GM12878 (cell line): Measurements from ENCODE around the gene AVP. TPM values are rescaled to one million over a fixed set of nuclear protein-coding genes. Genes with fewer than 3 reads are reported as not detected.

Experiments
- ATAC-seq: fragments of 200-7000 bp; cut with Tn5 transposase; 3 replicates; pipeline ENCODE4 v1.9.1; 2020; ENCODE audit warnings: mild to moderate bottlenecking, moderate library complexity
- BruUV-seq: library from RNA; stranded (reverse); fragments of 400-500 nt; replicated peaks from 2 replicates; lab custom pipeline; 2021; lab: Mats Ljungman, UMichigan
- CTCF ChIA-PET: fragments of 300-600 bp; sonication (Branson Sonifier 250); formaldehyde crosslinking; extraction: SDS; loops from one replicate; lab custom pipeline; 2021; ENCODE audit warnings: inconsistent platforms; lab: Yijun Ruan, JAX
- POLR2A ChIA-PET: fragments of 350-600 bp; formaldehyde crosslinking; extraction: SDS; loops from one replicate; lab custom pipeline; 2021; ENCODE audit warnings: inconsistent platforms; lab: Charles Lee
- RAD21 ChIA-PET: fragments of 300-600 bp; sonication (Branson Sonifier 250); formaldehyde crosslinking; loops from one replicate; lab custom pipeline; 2023; ENCODE audit warnings: antibody characterized with exemption; ENCODE audit not compliant: unreplicated experiment; lab: Charles Lee
- SMC1A ChIA-PET: fragments of 300-600 bp; sonication (Branson Sonifier 250); formaldehyde crosslinking; loops from one replicate; lab custom pipeline; 2023; ENCODE audit not compliant: unreplicated experiment, uncharacterized antibody; lab: Charles Lee
- DNase-seq: peaks from one replicate; pipeline ENCODE4 v3.0.0-alpha.2; 2011; ENCODE audit warnings: low read depth, low spot score
- FAIRE-seq: peaks from 3 replicates; lab custom pipeline; 2011; peaks lifted over from hg19 to GRCh38; lab: Jason Lieb, UNC
- H2AFZ ChIP-seq: 2 replicates; pipeline ENCODE4 v1.6.0; 2011; ENCODE audit warnings: low read depth, low read length, control low read depth; ENCODE audit not compliant: control insufficient read depth
- H3K27ac ChIP-seq: 2 replicates; pipeline ENCODE4 v1.5.1; 2011; ENCODE audit warnings: control low read depth; ENCODE audit not compliant: control insufficient read depth, insufficient read depth
- H3K27me3 ChIP-seq, 2 experiments: replicated peaks in 1 of 2; 2 replicates each; pipeline versions ENCODE4 v1.6.0 to v1.6.1; 2011; ENCODE audit warnings: low read length in 1 of 2; ENCODE audit not compliant: control insufficient read depth in 2 of 2, insufficient read depth in 2 of 2
- H3K36me3 ChIP-seq, 2 experiments: 2 replicates each; pipeline ENCODE4 v1.5.1; 2011; ENCODE audit warnings: low read length in 1 of 2; ENCODE audit not compliant: control insufficient read depth in 2 of 2, insufficient read depth in 2 of 2
- H3K4me1 ChIP-seq: 2 replicates; pipeline ENCODE4 v1.6.1; 2011; ENCODE audit warnings: mild to moderate bottlenecking, low read length, moderate library complexity, mixed read lengths; ENCODE audit not compliant: control insufficient read depth, insufficient read depth
- H3K4me2 ChIP-seq: 2 replicates; pipeline ENCODE4 v1.6.0; 2011; ENCODE audit warnings: control low read depth; ENCODE audit not compliant: control insufficient read depth, insufficient read depth
- H3K4me3 ChIP-seq: fragments of 200-600 bp; sonication (generic); 2 replicates; pipeline ENCODE4 v1.5.1; 2016
- H3K79me2 ChIP-seq: 2 replicates; pipeline ENCODE4 v1.6.0; 2011; ENCODE audit warnings: low read length; ENCODE audit not compliant: control insufficient read depth, insufficient read depth
- H3K9ac ChIP-seq: 2 replicates; pipeline ENCODE4 v1.8.0; 2011; ENCODE audit warnings: low read length, control low read depth, mixed read lengths; ENCODE audit not compliant: control insufficient read depth, insufficient read depth
- H3K9me3 ChIP-seq: replicated peaks from 3 replicates; pipeline ENCODE4 v1.5.1; 2011; ENCODE audit warnings: mild to moderate bottlenecking, low read length; ENCODE audit not compliant: control insufficient read depth, insufficient read depth
- H4K20me1 ChIP-seq: 2 replicates; pipeline ENCODE4 v1.6.0; 2011; ENCODE audit not compliant: control insufficient read depth, insufficient read depth
- GATAD2B ChIP-seq: fragments of 450-650 bp; conservative IDR thresholded peaks from 2 replicates; pipeline ENCODE4 v1.6.1; 2017; ENCODE audit warnings: low read depth, mild to moderate bottlenecking, moderate library complexity
- KDM1A ChIP-seq: fragments of 200-600 bp; sonication (generic); IDR thresholded peaks from 2 replicates; pipeline ENCODE4 v1.6.1; 2016; ENCODE audit warnings: borderline replicate concordance
- NR2C1 ChIP-seq: fragments of 450-650 bp; IDR thresholded peaks from 2 replicates; pipeline ENCODE4 v1.6.1; 2017; ENCODE audit warnings: antibody characterized with exemption, mild to moderate bottlenecking, moderate library complexity
- ZBTB4 ChIP-seq: fragments of 450-650 bp; formaldehyde crosslinking; IDR thresholded peaks from 2 replicates; pipeline ENCODE4 v1.4.0; 2022; ENCODE audit warnings: mild to moderate bottlenecking, moderate library complexity
- ZNF207 ChIP-seq: fragments of 450-650 bp; IDR thresholded peaks from 2 replicates; pipeline ENCODE4 v1.6.1; 2014; ENCODE audit warnings: antibody characterized with exemption, mild to moderate bottlenecking, borderline replicate concordance
- WGBS: methylation state at CpG from one replicate; pipeline ENCODE4 v1.1.6; 2016; ENCODE audit warnings: low lambda C conversion rate; ENCODE audit not compliant: insufficient replicate concordance, insufficient coverage; ENCODE audit errors: missing lambda C conversion rate; 5-methylcytosine and 5-hydroxymethylcytosine counted together
- in situ Hi-C: fragments of 300-500 bp; cut with MboI; formaldehyde crosslinking; loops from 9 replicates; pipeline ENCODE4 v1.14.3; 2018; ENCODE audit warnings: mixed read lengths
- intact Hi-C: fragments of 100-400 bp; cut with micrococcal nuclease; formaldehyde crosslinking; loops from one replicate; pipeline ENCODE4 v1.14.2; 2022; ENCODE audit not compliant: unreplicated experiment
- polyA plus RNA-seq, 11 experiments: library from polyadenylated mRNA; depleted of rRNA in 4 of 11; unstranded in 6 of 11; stranded (reverse) in 5 of 11; fragments of >200 nt; fragmentation: Nextera tagmentation in 4 of 11; fragmentation: Illumina TruSeq in 1 of 11; extraction: Ambion mirVana in 4 of 11; extraction: Trizol in 1 of 11; gene quantifications; 1 replicate in 1 of 11; 2 replicates in 10 of 11; pipeline versions ENCODE4 v1.2.1 to v1.2.3, GENCODE V29; 2011 to 2016; ENCODE audit warnings: inconsistent platforms in 2 of 11, missing spikeins in 2 of 11, low read depth in 1 of 11
- total RNA-seq, 4 experiments: library from RNA; depleted of rRNA in 3 of 4; stranded (reverse); fragments of >200 nt in 3 of 4; fragmentation: Illumina TruSeq in 1 of 4; extraction: Trizol in 1 of 4; gene quantifications; 2 replicates each; pipeline versions ENCODE4 v1.2.1 to v1.2.3, GENCODE V29; 2013 to 2021

The AVP gene
- total and polyA plus RNA-seq, 10 of the 15 experiments (the other 5 are each of a cell fraction or from before 2014, with no cell fraction given), result not detected

GRCh38 chr20:3134151-3134550, 49.6 kb upstream of the AVP start:
- SMC1A ChIA-PET, result no interaction called here
- Histone ChIP-seq H3K27ac (no peak overlapping the region), H3K4me2 (no peak overlapping the region), H3K4me1 (no peaks in the 10 kb centered on the region), H4K20me1 (no peaks in the 10 kb centered on the region), H3K9me3 (no peaks in the 10 kb centered on the region), H3K27me3 (no peaks in the 10 kb centered on the region), H3K79me2 (no peaks in the 10 kb centered on the region; the same call in none of the 2 replicates), H2AFZ (no peak overlapping the region), H3K9ac (no peak overlapping the region), H3K36me3 (no peaks in the 10 kb centered on the region; a peak in 1 of 4 replicates), H3K4me3 (no peak overlapping the region)
- POLR2A ChIA-PET, result no interaction called here
- ATAC-seq (no peak), DNase-seq (no peak), FAIRE-seq (no peak)
- in situ Hi-C loops (no loop called here), intact Hi-C loops (no loop called here)
- RAD21 ChIA-PET, result no interaction called here
- BruUV-seq, result no TSS peak
- WGBS, result 100% methylated on average over 3 of the region's 3 CpGs
- CTCF ChIA-PET, result no interaction called here
- TF ChIP-seq GATAD2B (no peak), KDM1A (no peak), ZBTB4 (CRISPR knock-in tag) (no peak), NR2C1 (no peak), ZNF207 (no peak)
